GM19452 (cell line): ENCODE data around the gene EFNB2.

Experiments
- ATAC-seq: cut with Tn5 transposase; IDR thresholded peaks from one replicate; pipeline ENCODE4 v1.9.1; 2021; ENCODE audit not compliant: unreplicated experiment

Gene EFNB2

GRCh38 chr13:106526738-106527444, 8.6 kb downstream of the EFNB2 start:
- ATAC-seq = no peak

GRCh38 chr13:106525865-106526264, 9.6 kb downstream of the EFNB2 start:
- no peak for ATAC-seq

- ATAC-seq = no peak
Measured at GRCh38 chr13:106524108-106524507, 11.4 kb downstream of the EFNB2 start.

GRCh38 chr13:106523576-106523975, 11.9 kb downstream of the EFNB2 start:
- no peak for ATAC-seq

- ATAC-seq = no peak
Measured at GRCh38 chr13:106522898-106523525, 12.4 kb downstream of the EFNB2 start.

GRCh38 chr13:106522112-106522705, 13.3 kb downstream of the EFNB2 start:
- ATAC-seq = no peak

GRCh38 chr13:106521095-106521799, 14.2 kb downstream of the EFNB2 start:
- ATAC-seq = no peak

- no peak for ATAC-seq
Measured at GRCh38 chr13:106520251-106521054, 15.0 kb downstream of the EFNB2 start.

GRCh38 chr13:106518512-106518911, 16.9 kb downstream of the EFNB2 start:
- ATAC-seq = no peak

GRCh38 chr13:106517109-106517847, 18.2 kb downstream of the EFNB2 start:
- ATAC-seq = no peak

GRCh38 chr13:106515635-106516254, 19.7 kb downstream of the EFNB2 start:
- no peak for ATAC-seq

- no peak for ATAC-seq
Measured at GRCh38 chr13:106514928-106515634, 20.4 kb downstream of the EFNB2 start.

GRCh38 chr13:106513025-106513983, 22.2 kb downstream of the EFNB2 start:
- ATAC-seq = no peak

GRCh38 chr13:106507560-106508274, 27.7 kb downstream of the EFNB2 start:
- peak; percentile 75 for ATAC-seq

- no peak for ATAC-seq
Measured at GRCh38 chr13:106506286-106506685, 29.2 kb downstream of the EFNB2 start.

- no peak for ATAC-seq
Measured at GRCh38 chr13:106505732-106506131, 29.7 kb downstream of the EFNB2 start.

GRCh38 chr13:106505295-106505694, 30.2 kb downstream of the EFNB2 start:
- ATAC-seq = no peak
